ENCODE data around the gene ZNF682.
"Not testable (repeated sequence)": the region's sequence is repeated elsewhere in the genome, so short reads cannot be mapped to it uniquely, and the experiment has no call there.

GRCh38 chr19:20068559-20068958 is 29.3 kb upstream of the ZNF682 start:
- TF ChIP-seq CTCF (IDR thresholded peaks at IDR 0.05); EZH2 (IDR thresholded peaks at IDR 0.05; ENCODE audit: borderline replicate concordance, insufficient read depth, low read depth, low read length, poor library complexity, severe bottlenecking): not testable (repeated sequence)
